H9 (cell line): Measurements from ENCODE around the gene FOLR1. TPM values are rescaled to one million over a fixed set of nuclear protein-coding genes. Genes with fewer than 3 reads are reported as not detected.
A peak's percentile ranks its signal among the peaks of the same experiment; 100 is the strongest.

Experiments
- DNase-seq: peaks from one replicate; pipeline ENCODE4 v3.0.0-alpha.2; 2017
- H2AFZ ChIP-seq: one replicate; pipeline ENCODE4 v1.6.1; 2013; ENCODE audit warnings: mild to moderate bottlenecking, low read length, control low read depth, moderate library complexity
- H2AK5ac ChIP-seq: 2 replicates; pipeline ENCODE4 v1.6.1; 2013; ENCODE audit warnings: low read length, control low read depth, mixed read lengths; ENCODE audit not compliant: insufficient read length
- H2BK120ac ChIP-seq: one replicate; pipeline ENCODE4 v1.6.1; 2013; ENCODE audit warnings: low read depth, mild to moderate bottlenecking, low read length, control low read depth, inconsistent platforms; ENCODE audit not compliant: poor library complexity, severe bottlenecking
- H2BK12ac ChIP-seq: 2 replicates; pipeline ENCODE4 v1.6.1; 2013; ENCODE audit warnings: low read length, control low read depth, mixed read lengths, low read depth; ENCODE audit not compliant: insufficient read length
- H2BK15ac ChIP-seq: 2 replicates; pipeline ENCODE4 v1.6.1; 2013; ENCODE audit warnings: low read depth, low read length, control low read depth
- H2BK20ac ChIP-seq: one replicate; pipeline ENCODE4 v1.6.1; 2013; ENCODE audit warnings: low read depth, mild to moderate bottlenecking, low read length, control low read depth, inconsistent platforms; ENCODE audit not compliant: poor library complexity, severe bottlenecking
- H2BK5ac ChIP-seq: 2 replicates; pipeline ENCODE4 v1.6.1; 2013; ENCODE audit warnings: low read length, control low read depth, mixed read lengths; ENCODE audit not compliant: insufficient read length
- H3K14ac ChIP-seq: 2 replicates; pipeline ENCODE4 v1.6.1; 2013; ENCODE audit warnings: low read length, control low read depth; ENCODE audit not compliant: insufficient read depth
- H3K18ac ChIP-seq: 2 replicates; pipeline ENCODE4 v1.6.1; 2013; ENCODE audit warnings: low read depth, mild to moderate bottlenecking, mixed read lengths, low read length, control low read depth; ENCODE audit not compliant: insufficient read length
- H3K23ac ChIP-seq: 2 replicates; pipeline ENCODE4 v1.6.1; 2013; ENCODE audit warnings: low read length, control low read depth, mixed read lengths, low read depth; ENCODE audit not compliant: insufficient read length
- H3K23me2 ChIP-seq: 2 replicates; pipeline ENCODE4 v1.6.1; 2013; ENCODE audit warnings: low read depth, mild to moderate bottlenecking, mixed read lengths, low read length, control low read depth; ENCODE audit not compliant: insufficient read length, poor library complexity, severe bottlenecking
- H3K27ac ChIP-seq: 2 replicates; pipeline ENCODE4 v1.5.1; 2013; ENCODE audit warnings: low read length, control low read depth, mixed read lengths, low read depth; ENCODE audit not compliant: insufficient read length
- H3K27me3 ChIP-seq: 2 replicates; pipeline ENCODE4 v1.6.1; 2013; ENCODE audit warnings: low read length, control low read depth, inconsistent platforms; ENCODE audit not compliant: insufficient read depth
- H3K4ac ChIP-seq: 2 replicates; pipeline ENCODE4 v1.6.1; 2013; ENCODE audit warnings: low read depth, mild to moderate bottlenecking, control low read depth, inconsistent platforms, low read length, moderate library complexity
- H3K4me1 ChIP-seq: 2 replicates; pipeline ENCODE4 v1.6.1; 2013; ENCODE audit warnings: low read length, control low read depth, inconsistent platforms; ENCODE audit not compliant: insufficient read depth
- H3K4me2 ChIP-seq: 2 replicates; pipeline ENCODE4 v1.6.1; 2013; ENCODE audit warnings: low read length, control low read depth, mixed read lengths; ENCODE audit not compliant: insufficient read length, insufficient read depth
- H3K56ac ChIP-seq: 2 replicates; pipeline ENCODE4 v1.6.1; 2013; ENCODE audit warnings: low read depth, mild to moderate bottlenecking, mixed read lengths, low read length, control low read depth; ENCODE audit not compliant: insufficient read length
- H3K79me1 ChIP-seq: 2 replicates; pipeline ENCODE4 v1.6.1; 2013; ENCODE audit warnings: low read depth, mild to moderate bottlenecking, moderate library complexity, low read length, control low read depth, inconsistent platforms; ENCODE audit not compliant: insufficient read depth, poor library complexity, severe bottlenecking
- H3K79me2 ChIP-seq: 2 replicates; pipeline ENCODE4 v1.6.1; 2013; ENCODE audit warnings: low read length, control low read depth, inconsistent platforms; ENCODE audit not compliant: insufficient read depth
- H3K9ac ChIP-seq: 2 replicates; pipeline ENCODE4 v1.6.1; 2013; ENCODE audit warnings: low read length, control low read depth, mixed read lengths; ENCODE audit not compliant: insufficient read length; ENCODE audit errors: extremely low read depth
- H3K9me3 ChIP-seq: one replicate; pipeline ENCODE4 v1.6.1; 2013; ENCODE audit warnings: low read depth, low read length, inconsistent platforms; ENCODE audit not compliant: control insufficient read depth
- H3T11ph ChIP-seq: one replicate; pipeline ENCODE4 v1.6.1; 2013; ENCODE audit warnings: mild to moderate bottlenecking, low read length, control low read depth, inconsistent platforms
- H4K20me1 ChIP-seq: one replicate; pipeline ENCODE4 v1.6.1; 2013; ENCODE audit not compliant: control insufficient read depth, insufficient read length, insufficient read depth
- H4K5ac ChIP-seq: 2 replicates; pipeline ENCODE4 v1.6.1; 2013; ENCODE audit warnings: low read depth, mild to moderate bottlenecking, mixed read lengths, low read length, control low read depth; ENCODE audit not compliant: insufficient read length
- H4K8ac ChIP-seq: replicated peaks from 2 replicates; pipeline ENCODE4 v1.6.1; 2013; ENCODE audit warnings: low read length, control low read depth, mixed read lengths, low read depth; ENCODE audit not compliant: insufficient read length
- H4K91ac ChIP-seq: 2 replicates; pipeline ENCODE4 v1.6.1; 2013; ENCODE audit warnings: low read depth, mild to moderate bottlenecking, moderate library complexity, mixed read lengths, low read length, control low read depth; ENCODE audit not compliant: insufficient read length
- H3K27ac Mint-ChIP-seq, 3 experiments: 2 replicates in 2 of 3; 3 replicates in 1 of 3; pipeline ENCODE4 v1.8.0; 2020 to 2021; ENCODE audit warnings: mixed read lengths in 3 of 3, mild to moderate bottlenecking in 1 of 3, moderate library complexity in 1 of 3
- H3K27me3 Mint-ChIP-seq: 2 replicates; pipeline ENCODE4 v1.8.0; 2021; ENCODE audit warnings: low read depth, mild to moderate bottlenecking, moderate library complexity, mixed read lengths
- H3K36me3 Mint-ChIP-seq, 3 experiments: 2 replicates in 2 of 3; 3 replicates in 1 of 3; pipeline ENCODE4 v1.8.0; 2020 to 2021; ENCODE audit warnings: low read depth in 3 of 3, mixed read lengths in 3 of 3; ENCODE audit not compliant: insufficient read depth in 1 of 3
- H3K4me1 Mint-ChIP-seq, 2 experiments: 2 replicates each; pipeline ENCODE4 v1.8.0; 2020; ENCODE audit warnings: mixed read lengths in 2 of 2
- H3K4me3 Mint-ChIP-seq, 2 experiments: 2 replicates in 1 of 2; 3 replicates in 1 of 2; pipeline ENCODE4 v1.8.0; 2020 to 2021; ENCODE audit warnings: mild to moderate bottlenecking in 2 of 2, mixed read lengths in 2 of 2, moderate library complexity in 1 of 2
- H3K9me3 Mint-ChIP-seq, 2 experiments: 2 replicates in 1 of 2; 3 replicates in 1 of 2; pipeline ENCODE4 v1.8.0; 2020; ENCODE audit warnings: mild to moderate bottlenecking in 2 of 2, mixed read lengths in 2 of 2, moderate library complexity in 1 of 2
- CTCF ChIP-seq: fragments of 200-600 bp; sonication (generic); conservative IDR thresholded peaks from 3 replicates; pipeline ENCODE4 v1.8.0; 2021; ENCODE audit warnings: antibody characterized with exemption, mild to moderate bottlenecking
- WGBS: extraction: QIAGEN DNeasy Blood & Tissue Kit; methylation state at CpG from one replicate; pipeline ENCODE4 v1.1.7; 2013; ENCODE audit warnings: missing lambda C conversion rate, low lambda C conversion rate, mixed read lengths; ENCODE audit not compliant: insufficient read length; ENCODE audit errors: extremely low coverage; 5-methylcytosine and 5-hydroxymethylcytosine counted together
- total RNA-seq: library from RNA; stranded (reverse); gene quantifications from 2 replicates; pipeline ENCODE4 v1.2.1, GENCODE V29; 2021

The FOLR1 gene
- total RNA-seq, 1 experiment from 2014 or later = 0.92 TPM

GRCh38 chr11:72237112-72237931 is 45.4 kb downstream of the FOLR1 start:
- peaks cover 2% of the 10 kb centered on the region for H4K20me1 ChIP-seq

More at GRCh38 chr11:72237112-72237931, 45.4 kb downstream of the FOLR1 start:
- Histone ChIP-seq H2BK20ac (no peak overlapping the region), H3K9me3 (no peaks in the 10 kb centered on the region), H2AFZ (no peak overlapping the region), H3K18ac (no peak overlapping the region), H3K4ac (no peak overlapping the region), H3K27ac (no peak overlapping the region), H3K4me2 (no peak overlapping the region), H3K79me1 (no peaks in the 10 kb centered on the region), H4K8ac (no peak overlapping the region), H2BK12ac (no peak overlapping the region), H2AK5ac (no peak overlapping the region), H3K23ac (no peak overlapping the region), H3K79me2 (no peaks in the 10 kb centered on the region), H3K14ac (no peak overlapping the region), H3K9ac (no peak overlapping the region), H2BK15ac (no peak overlapping the region; the same call in 1 of the 2 replicates), H3K27me3 (peaks cover 32% of the 10 kb centered on the region), H2BK120ac (no peak overlapping the region), H4K91ac (no peak overlapping the region), H3K56ac (no peak overlapping the region), H3T11ph (no peak overlapping the region), H3K4me1 (peaks cover 5% of the 10 kb centered on the region; the same call in 1 of the 2 replicates), H3K23me2 (peaks cover 18% of the 10 kb centered on the region), H4K5ac (no peak overlapping the region), H2BK5ac (no peak overlapping the region)
- WGBS = no CpG with 5 or more reads among the region's 22 CpGs
- Mint-ChIP-seq H3K27ac (peak overlapping the region; percentile 31 to 87 (median 77); a peak in 5 of 7 replicates), H3K9me3 (peaks cover 0 to 6% of the 10 kb centered on the region in 2 experiments; a peak in 3 of 5 replicates), H3K27me3 (peaks cover 27% of the 10 kb centered on the region), H3K36me3 (peaks cover 20 to 58% (median 40%) of the 10 kb centered on the region in 3 experiments), H3K4me3 (no peak overlapping the region), H3K4me1 (peaks cover 21 to 36% of the 10 kb centered on the region in 2 experiments)
- 0 out of 3 replicates have a peak, but pooled peaks have one; percentile 15 for TF ChIP-seq CTCF
- peak; percentile 36 for DNase-seq
